Parathyroid adenoma (tissue), 2 donors: ENCODE results near the gene TMEM63A.

Experiments
- H2AFZ ChIP-seq: fragments of 300-600 bp; sonication (generic); one replicate; pipeline ENCODE4 v1.7.0; 2017; ENCODE audit warnings: antibody characterized with exemption, mild to moderate bottlenecking
- H3K27ac ChIP-seq: fragments of 300-600 bp; sonication (generic); one replicate; pipeline ENCODE4 v1.7.0; 2017
- H3K27me3 ChIP-seq: fragments of 300-600 bp; sonication (generic); one replicate; pipeline ENCODE4 v1.7.0; 2017; ENCODE audit warnings: low read length; ENCODE audit not compliant: control insufficient read depth, insufficient read depth
- H3K36me3 ChIP-seq: fragments of 300-600 bp; sonication (generic); one replicate; pipeline ENCODE4 v1.7.0; 2017; ENCODE audit warnings: low read length; ENCODE audit not compliant: control insufficient read depth, insufficient read depth
- H3K4me1 ChIP-seq: fragments of 300-600 bp; sonication (generic); one replicate; pipeline ENCODE4 v1.7.0; 2017; ENCODE audit warnings: control low read depth
- H3K4me2 ChIP-seq: fragments of 300-600 bp; sonication (generic); one replicate; pipeline ENCODE4 v1.7.0; 2017; ENCODE audit warnings: low read length
- H3K4me3 ChIP-seq: fragments of 300-600 bp; sonication (generic); one replicate; pipeline ENCODE4 v1.7.0; 2017; ENCODE audit warnings: low read depth, low read length
- H3K79me2 ChIP-seq: fragments of 300-600 bp; sonication (generic); one replicate; pipeline ENCODE4 v1.7.0; 2017; ENCODE audit warnings: control low read depth
- H3K9ac ChIP-seq: fragments of 300-600 bp; sonication (generic); one replicate; pipeline ENCODE4 v1.7.0; 2017; ENCODE audit warnings: mild to moderate bottlenecking
- H3K9me3 ChIP-seq: fragments of 300-600 bp; sonication (generic); one replicate; pipeline ENCODE4 v1.7.0; 2017; ENCODE audit warnings: low read length; ENCODE audit not compliant: control insufficient read depth
- TF ChIP-seq, protein P1 (sequence below): fragments of 300-600 bp; sonication (generic); IDR thresholded peaks from one replicate; pipeline ENCODE4 v1.7.0; 2017; ENCODE audit warnings: antibody characterized with exemption, mild to moderate bottlenecking
- donor health status: primary hyperparathyroidism.

The TMEM63A gene

DNA sequence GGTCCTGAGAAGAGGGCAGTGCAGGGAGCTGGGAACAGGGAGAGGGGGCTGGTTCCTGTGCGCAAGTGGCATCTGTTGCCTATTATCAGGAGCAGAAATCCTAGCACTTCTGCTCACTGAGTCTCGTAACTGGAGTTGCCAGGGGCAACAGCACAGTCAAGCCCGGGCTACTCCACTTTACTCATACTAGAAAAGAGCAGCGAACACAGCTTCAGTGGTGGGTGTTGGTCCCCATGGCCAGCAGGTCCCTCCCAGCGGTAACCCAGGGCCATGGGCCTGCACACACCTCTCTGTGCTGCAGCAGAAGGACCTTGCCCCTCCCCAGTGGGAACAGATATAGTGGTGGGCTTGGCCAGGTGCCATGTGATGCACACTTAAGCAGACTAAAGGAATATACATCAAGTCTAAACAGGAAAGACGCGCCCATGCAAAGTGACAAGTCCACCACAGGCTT lies 33.4 kb upstream of the TMEM63A start:
- TF ChIP-seq, protein P1, sequence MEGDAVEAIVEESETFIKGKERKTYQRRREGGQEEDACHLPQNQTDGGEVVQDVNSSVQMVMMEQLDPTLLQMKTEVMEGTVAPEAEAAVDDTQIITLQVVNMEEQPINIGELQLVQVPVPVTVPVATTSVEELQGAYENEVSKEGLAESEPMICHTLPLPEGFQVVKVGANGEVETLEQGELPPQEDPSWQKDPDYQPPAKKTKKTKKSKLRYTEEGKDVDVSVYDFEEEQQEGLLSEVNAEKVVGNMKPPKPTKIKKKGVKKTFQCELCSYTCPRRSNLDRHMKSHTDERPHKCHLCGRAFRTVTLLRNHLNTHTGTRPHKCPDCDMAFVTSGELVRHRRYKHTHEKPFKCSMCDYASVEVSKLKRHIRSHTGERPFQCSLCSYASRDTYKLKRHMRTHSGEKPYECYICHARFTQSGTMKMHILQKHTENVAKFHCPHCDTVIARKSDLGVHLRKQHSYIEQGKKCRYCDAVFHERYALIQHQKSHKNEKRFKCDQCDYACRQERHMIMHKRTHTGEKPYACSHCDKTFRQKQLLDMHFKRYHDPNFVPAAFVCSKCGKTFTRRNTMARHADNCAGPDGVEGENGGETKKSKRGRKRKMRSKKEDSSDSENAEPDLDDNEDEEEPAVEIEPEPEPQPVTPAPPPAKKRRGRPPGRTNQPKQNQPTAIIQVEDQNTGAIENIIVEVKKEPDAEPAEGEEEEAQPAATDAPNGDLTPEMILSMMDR: no peak
- Histone ChIP-seq H3K4me1 (no peaks in the 10 kb centered on the region), H3K79me2 (no peaks in the 10 kb centered on the region), H3K9ac (no peak overlapping the region), H3K4me2 (no peak overlapping the region), H3K9me3 (no peaks in the 10 kb centered on the region), H3K36me3 (no peaks in the 10 kb centered on the region), H3K27me3 (no peaks in the 10 kb centered on the region), H2AFZ (no peak overlapping the region), H3K4me3 (no peak overlapping the region), H3K27ac (no peak overlapping the region)

- no peak overlapping the region for H3K9ac ChIP-seq
- TF ChIP-seq, protein P1: no peak
- no peaks in the 10 kb centered on the region for H3K9me3 ChIP-seq
- H3K4me3 ChIP-seq: no peak overlapping the region
- no peak overlapping the region for H2AFZ ChIP-seq
- no peaks in the 10 kb centered on the region for H3K79me2 ChIP-seq
- no peak overlapping the region for H3K27ac ChIP-seq
- no peak overlapping the region for H3K4me2 ChIP-seq
- H3K4me1 ChIP-seq: no peaks in the 10 kb centered on the region
- H3K36me3 ChIP-seq: no peaks in the 10 kb centered on the region
- H3K27me3 ChIP-seq: no peaks in the 10 kb centered on the region
Observed at GRCh38 chr1:225914947-225915346, 32.8 kb upstream of the TMEM63A start.

DNA sequence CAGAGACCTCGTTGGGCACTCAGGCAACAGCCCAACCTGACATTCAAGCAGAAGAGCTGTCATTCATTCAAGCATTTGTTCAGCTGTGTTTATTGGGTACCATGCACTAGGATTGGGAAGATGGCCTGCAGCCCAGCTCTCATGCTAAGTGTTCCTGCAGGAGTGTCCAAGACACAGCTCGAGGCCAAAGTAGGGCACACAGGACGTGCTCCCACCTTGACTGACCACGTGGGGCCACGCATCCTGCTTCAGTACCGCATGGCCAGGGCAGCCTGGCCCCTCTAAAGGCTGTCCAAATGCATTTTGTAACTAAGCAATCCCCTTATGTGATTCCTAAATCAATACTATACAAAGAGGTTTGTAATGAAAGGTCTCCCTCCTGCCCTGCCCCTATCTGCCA lies 32.2 kb upstream of the TMEM63A start:
- no peak overlapping the region for H3K4me3 ChIP-seq
- no peaks in the 10 kb centered on the region for H3K9me3 ChIP-seq
- no peaks in the 10 kb centered on the region for H3K27me3 ChIP-seq
- H3K9ac ChIP-seq: no peak overlapping the region
- H3K79me2 ChIP-seq: no peaks in the 10 kb centered on the region
- no peak overlapping the region for H3K27ac ChIP-seq
- H3K4me1 ChIP-seq: no peaks in the 10 kb centered on the region
- no peak overlapping the region for H3K4me2 ChIP-seq
- H3K36me3 ChIP-seq: no peaks in the 10 kb centered on the region
- H2AFZ ChIP-seq: no peak overlapping the region
- TF ChIP-seq, protein P1: no peak

DNA sequence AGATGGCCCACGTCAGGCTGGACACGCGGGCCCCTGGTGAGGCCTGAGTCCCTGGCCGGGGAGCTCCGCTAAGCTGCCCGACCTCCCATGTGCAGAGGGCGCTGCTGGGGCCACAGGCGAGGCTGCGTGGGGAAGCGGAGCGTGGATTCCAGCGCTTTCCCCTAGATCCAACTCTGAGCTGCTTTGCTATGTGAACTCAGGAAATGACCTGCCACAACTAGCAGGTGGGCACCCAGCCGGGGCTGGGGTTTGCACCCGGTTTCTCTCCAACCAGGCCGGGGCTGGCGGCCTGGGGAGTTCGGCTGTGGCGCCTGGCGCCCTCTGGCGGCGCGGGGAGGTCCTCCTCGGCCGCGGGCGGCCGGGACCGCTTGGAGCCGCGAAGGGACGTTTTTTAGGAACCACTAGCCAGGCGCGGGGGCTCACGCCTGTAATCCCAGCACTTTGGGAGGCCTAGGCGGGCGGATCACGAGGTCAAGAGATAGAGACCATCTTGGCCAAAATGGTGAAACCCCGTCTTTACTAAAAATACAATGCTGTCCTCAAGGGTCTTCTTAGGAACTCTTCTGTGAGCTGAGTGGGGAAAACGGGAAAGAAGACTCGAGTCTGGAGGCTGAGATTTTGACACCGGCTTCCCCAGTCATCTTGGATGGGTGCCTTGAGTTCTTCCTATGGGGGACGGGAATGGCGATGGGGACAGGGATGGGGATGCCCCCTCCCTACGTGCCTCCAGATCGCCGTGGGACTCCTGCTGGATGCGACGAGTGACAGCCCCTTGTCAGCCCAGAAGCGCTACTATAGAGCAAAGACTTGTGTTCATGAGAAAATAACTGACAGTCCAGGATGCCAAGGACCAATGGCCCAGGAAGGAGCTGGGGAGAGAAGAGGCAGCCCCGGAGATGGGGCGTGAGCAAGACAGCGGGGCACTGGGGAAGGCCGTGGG lies 29.3 kb upstream of the TMEM63A start:
- no peak overlapping the region for H3K9ac ChIP-seq
- H3K36me3 ChIP-seq: no peaks in the 10 kb centered on the region
- no peaks in the 10 kb centered on the region for H3K9me3 ChIP-seq
- no peak overlapping the region for H3K27ac ChIP-seq
- no peaks in the 10 kb centered on the region for H3K27me3 ChIP-seq
- TF ChIP-seq, protein P1: peak; percentile 75
- no peak overlapping the region for H3K4me2 ChIP-seq
- no peaks in the 10 kb centered on the region for H3K4me1 ChIP-seq
- H3K79me2 ChIP-seq: no peaks in the 10 kb centered on the region
- no peak overlapping the region for H3K4me3 ChIP-seq
- H2AFZ ChIP-seq: peak overlapping the region; percentile 20

DNA sequence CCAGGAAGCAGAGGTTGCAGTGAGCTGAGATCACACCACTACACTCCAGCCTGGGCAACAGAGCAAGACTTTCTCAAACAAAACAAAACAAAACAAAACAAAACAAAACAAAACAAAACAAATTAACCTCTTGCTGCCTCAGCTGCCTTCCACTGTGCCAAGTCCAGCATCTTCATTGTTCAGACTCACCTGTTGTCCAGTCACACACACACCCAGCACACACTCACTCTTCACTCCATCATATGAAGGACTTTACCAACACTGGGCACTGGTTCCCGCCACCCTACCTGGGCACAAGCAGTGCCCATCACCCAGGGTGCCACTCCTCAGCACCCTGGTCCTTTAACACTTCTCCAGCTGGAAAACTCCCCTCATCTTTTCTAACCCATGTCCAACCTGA lies 27.3 kb upstream of the TMEM63A start:
- Histone ChIP-seq H3K36me3 (no peaks in the 10 kb centered on the region), H3K4me3 (no peak overlapping the region), H3K27me3 (no peaks in the 10 kb centered on the region), H3K9me3 (no peaks in the 10 kb centered on the region), H3K4me2 (no peak overlapping the region), H3K9ac (no peak overlapping the region), H2AFZ (no peak overlapping the region), H3K27ac (no peak overlapping the region), H3K79me2 (no peaks in the 10 kb centered on the region), H3K4me1 (no peaks in the 10 kb centered on the region)
- TF ChIP-seq, protein P1: no peak
